HuH-7 (cell line): ENCODE data around the gene NRAP.
"Not testable (repeated sequence)": the region's sequence is repeated elsewhere in the genome, so short reads cannot be mapped to it uniquely, and the experiment has no call there.

ENCODE experiments used
- DNase-seq: peaks from one replicate; pipeline ENCODE4 v3.0.0; 2011; ENCODE audit warnings: low spot score

NRAP gene

GRCh38 chr10:113681533-113682470, 18.0 kb upstream of the NRAP start:
- no peak for DNase-seq

GRCh38 chr10:113680190-113681111, 16.6 kb upstream of the NRAP start:
- peak; percentile 31 for DNase-seq

GRCh38 chr10:113679463-113680189, 15.8 kb upstream of the NRAP start, which contains the start of gene CASP7:
CASP7 (plus strand) TSS chr10:113679912; CDS start chr10:113697494, 17,582 bp downstream.
- DNase-seq = peak; percentile 86

GRCh38 chr10:113666682-113667252, 2.9 kb upstream of the NRAP start:
- DNase-seq = no peak

GRCh38 chr10:113665806-113666354, 2.0 kb upstream of the NRAP start:
- no peak for DNase-seq

- no peak for DNase-seq
Observed at GRCh38 chr10:113665352-113665751, 1.5 kb upstream of the NRAP start.

- no peak for DNase-seq
Observed at GRCh38 chr10:113663142-113663541, 699 bp downstream of the NRAP start.

GRCh38 chr10:113661332-113661731, 2.5 kb downstream of the NRAP start:
- no peak for DNase-seq

- no peak for DNase-seq
Observed at GRCh38 chr10:113657544-113657943, 6.3 kb downstream of the NRAP start.

GRCh38 chr10:113656896-113657295, 6.9 kb downstream of the NRAP start:
- DNase-seq = no peak

- not testable (repeated sequence) for DNase-seq
Observed at GRCh38 chr10:113652456-113652855, 11.4 kb downstream of the NRAP start.

GRCh38 chr10:113651898-113652297, 11.9 kb downstream of the NRAP start:
- DNase-seq = no peak

GRCh38 chr10:113651021-113651420, 12.8 kb downstream of the NRAP start:
- DNase-seq = no peak

GRCh38 chr10:113650172-113650571, 13.7 kb downstream of the NRAP start:
- no peak for DNase-seq

- no peak for DNase-seq
Observed at GRCh38 chr10:113648478-113648877, 15.4 kb downstream of the NRAP start.

- no peak for DNase-seq
Observed at GRCh38 chr10:113647812-113648211, 16.0 kb downstream of the NRAP start.

- DNase-seq = no peak
Observed at GRCh38 chr10:113646336-113647201, 17.3 kb downstream of the NRAP start.

GRCh38 chr10:113644185-113645120, 19.4 kb downstream of the NRAP start:
- DNase-seq = no peak

GRCh38 chr10:113643183-113643582, 20.7 kb downstream of the NRAP start:
- no peak for DNase-seq
